Common myeloid progenitor, CD34-positive (primary cell): ENCODE results near the gene CLDN15. TPM values are rescaled to one million over a fixed set of nuclear protein-coding genes. Genes with fewer than 3 reads are reported as not detected.
"Not testable (repeated sequence)": the region's sequence is repeated elsewhere in the genome, so short reads cannot be mapped to it uniquely, and the experiment has no call there.

Source experiments
- CTCF ChIA-PET: fragments of 350-600 bp; sonication (Branson Sonifier 250); formaldehyde crosslinking; loops from one replicate; lab custom pipeline; 2021; ENCODE audit warnings: antibody characterized with exemption; lab: Charles Lee
- POLR2A ChIA-PET: fragments of 350-600 bp; sonication (Branson Sonifier 250); formaldehyde crosslinking; loops from one replicate; lab custom pipeline; 2021; ENCODE audit warnings: antibody characterized with exemption; lab: Charles Lee
- DNase-seq, 3 donors: peaks; one replicate each; pipeline versions ENCODE4 v3.0.0 to v3.0.0-alpha.2; 2013
- H3K27ac ChIP-seq, 2 experiments: 1 replicate in 1 of 2; 2 replicates in 1 of 2; pipeline ENCODE4 v1.7.0; 2013; ENCODE audit warnings: inconsistent platforms in 2 of 2, low read length in 2 of 2, mild to moderate bottlenecking in 2 of 2, low read depth in 1 of 2, moderate library complexity in 1 of 2; ENCODE audit not compliant: severe bottlenecking in 2 of 2, insufficient read depth in 1 of 2, poor library complexity in 1 of 2
- H3K27me3 ChIP-seq, 5 experiments: replicated peaks in 2 of 5; 1 replicate in 3 of 5; 2 replicates in 2 of 5; pipeline versions ENCODE4 v1.6.1 to v1.7.0; 2013; ENCODE audit warnings: low read length in 4 of 5, mild to moderate bottlenecking in 2 of 5, moderate library complexity in 2 of 5, inconsistent platforms in 1 of 5; ENCODE audit not compliant: insufficient read depth in 5 of 5, control insufficient read depth in 4 of 5
- H3K36me3 ChIP-seq, 4 experiments: 1 replicate in 2 of 4; 2 replicates in 2 of 4; pipeline versions ENCODE4 v1.6.1 to v1.7.0; 2013; ENCODE audit warnings: low read length in 3 of 4, control low read depth in 1 of 4, mild to moderate bottlenecking in 1 of 4; ENCODE audit not compliant: control insufficient read depth in 4 of 4, insufficient read depth in 4 of 4
- H3K4me1 ChIP-seq, 4 experiments: 1 replicate in 3 of 4; 2 replicates in 1 of 4; pipeline versions ENCODE4 v1.6.1 to v1.7.1; 2013; ENCODE audit warnings: low read length in 3 of 4, mild to moderate bottlenecking in 3 of 4, control low read depth in 1 of 4, inconsistent platforms in 1 of 4, moderate library complexity in 1 of 4; ENCODE audit not compliant: control insufficient read depth in 4 of 4, insufficient read depth in 4 of 4; ENCODE audit errors: control extremely low read depth in 1 of 4
- H3K4me3 ChIP-seq, 7 experiments: 1 replicate in 4 of 7; 2 replicates in 3 of 7; pipeline versions ENCODE4 v1.5.1 to v1.7.0; 2013; ENCODE audit warnings: mild to moderate bottlenecking in 7 of 7, low read length in 6 of 7, moderate library complexity in 6 of 7, inconsistent platforms in 2 of 7, low read depth in 2 of 7, control low read depth in 1 of 7; ENCODE audit not compliant: insufficient read depth in 4 of 7, control insufficient read depth in 1 of 7; ENCODE audit errors: extremely low read depth in 1 of 7
- H3K9me3 ChIP-seq, 5 experiments: 1 replicate in 4 of 5; 2 replicates in 1 of 5; pipeline versions ENCODE4 v1.6.1 to v1.7.1; 2013; ENCODE audit warnings: low read length in 4 of 5, mild to moderate bottlenecking in 2 of 5, inconsistent platforms in 1 of 5, low read depth in 1 of 5, moderate library complexity in 1 of 5; ENCODE audit not compliant: control insufficient read depth in 4 of 5, insufficient read depth in 2 of 5; ENCODE audit errors: control extremely low read depth in 1 of 5
- WGBS: methylation state at CpG from one replicate; pipeline ENCODE4 v1.1.5; 2013; ENCODE audit not compliant: insufficient coverage; 5-methylcytosine and 5-hydroxymethylcytosine counted together
- polyA plus RNA-seq: library from polyadenylated mRNA; unstranded; fragments of 120-200 nt; gene quantifications from one replicate; pipeline ENCODE4 v1.2.1, GENCODE V29; 2013

The CLDN15 gene, protein sequence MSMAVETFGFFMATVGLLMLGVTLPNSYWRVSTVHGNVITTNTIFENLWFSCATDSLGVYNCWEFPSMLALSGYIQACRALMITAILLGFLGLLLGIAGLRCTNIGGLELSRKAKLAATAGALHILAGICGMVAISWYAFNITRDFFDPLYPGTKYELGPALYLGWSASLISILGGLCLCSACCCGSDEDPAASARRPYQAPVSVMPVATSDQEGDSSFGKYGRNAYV
- 47.0 TPM for polyA plus RNA-seq

DNA sequence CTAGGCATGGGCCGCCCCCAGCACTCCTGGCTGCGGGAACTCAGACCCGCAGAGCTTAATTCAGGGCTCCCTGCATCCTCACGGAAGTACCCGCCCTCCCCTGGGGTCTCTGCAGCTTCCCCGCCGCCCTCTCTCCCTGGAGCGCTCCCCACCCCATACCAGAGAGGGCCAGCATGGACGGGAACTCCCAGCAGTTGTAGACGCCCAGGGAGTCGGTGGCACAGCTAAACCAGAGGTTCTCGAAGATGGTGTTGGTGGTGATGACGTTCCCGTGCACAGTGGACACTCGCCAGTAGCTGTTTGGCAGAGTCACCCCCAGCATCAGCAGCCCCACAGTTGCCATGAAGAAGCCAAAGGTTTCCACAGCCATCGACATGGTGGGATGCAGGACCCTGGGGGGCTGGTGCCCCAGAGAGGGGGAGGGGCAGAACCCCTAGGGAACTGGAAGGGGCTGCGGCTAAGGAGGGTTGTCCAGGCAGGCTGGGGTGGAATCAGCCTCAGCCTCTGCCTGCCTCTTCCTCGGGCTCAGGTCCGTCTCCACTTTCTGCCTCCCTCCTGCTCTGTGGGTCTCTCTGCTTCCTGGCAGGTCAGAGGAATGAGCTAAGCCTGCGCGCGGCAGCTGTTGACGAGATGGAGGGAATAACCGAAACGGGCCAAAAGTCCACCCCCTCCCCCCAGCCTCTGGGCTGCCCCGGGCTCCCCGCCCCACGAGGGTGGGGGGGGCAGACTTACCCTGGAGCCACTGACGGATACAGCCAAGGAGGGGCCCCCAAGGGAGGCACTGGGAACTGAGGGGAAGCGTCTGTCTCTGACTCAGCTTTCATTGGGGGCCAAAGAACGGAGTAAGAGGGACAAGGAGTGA lies at the start of gene CLDN15:
CLDN15 (minus strand) TSS at position 597 of the 862 bp plus-strand sequence; CDS start at position 376, 221 bp downstream.
- peak; percentile 70 to 91 (median 91) for DNase-seq
- 5% methylated on average over 14 of the region's 31 CpGs for WGBS
- POLR2A ChIA-PET: interaction anchor here (1.2 to 1.8 kb wide), 3 partner anchors 11 to 45 kb away, joined by 3 to 6 read pairs (median 3); no protein-coding TSS in a partner anchor
- Histone ChIP-seq H3K27ac (peak within 1 kb of the TSS; percentile 54 to 72), H3K4me1 (peaks cover 2 to 70% (median 70%) of the 10 kb centered on the region in 4 experiments), H3K4me3 (peak within 1 kb of the TSS; percentile 15 to 80 (median 66)), H3K27me3 (no peaks in the 10 kb centered on the region), H3K36me3 (peaks cover 0 to 37% (median 8%) of the 10 kb centered on the region in 4 experiments), H3K9me3 (no peaks in the 10 kb centered on the region)
- CTCF ChIA-PET: interaction anchor here (0.7 to 4.8 kb wide), 11 partner anchors 11 to 93 kb away, joined by 3 to 35 read pairs (median 5); partner anchors contain the start of genes PLOD3 and ZNHIT1

DNA sequence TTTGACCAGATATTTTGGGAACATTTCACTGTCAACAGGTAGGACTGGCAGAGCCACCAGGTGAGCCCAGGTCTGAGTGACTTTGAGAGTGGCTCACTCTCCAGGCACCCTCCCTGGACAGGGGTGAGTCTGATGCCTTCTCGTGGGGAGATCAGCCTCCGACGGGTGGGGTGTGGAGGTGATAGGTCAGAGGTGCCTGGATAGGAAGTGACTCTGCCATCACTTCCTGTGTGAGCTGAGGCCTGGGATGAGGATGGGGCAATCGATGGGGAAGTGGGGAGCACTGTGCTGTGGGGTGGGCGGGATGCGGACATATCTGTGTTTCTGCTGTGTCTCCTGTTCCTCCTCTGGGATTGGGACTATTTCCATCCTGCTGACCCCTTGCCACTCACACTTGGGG lies 49.4 kb upstream of the CLDN15 start:
- no peak overlapping the region for H3K4me3 ChIP-seq
- no peak for DNase-seq
- no peaks in the 10 kb centered on the region for H3K36me3 ChIP-seq
- WGBS: 71% methylated on average over 6 of the region's 6 CpGs
- POLR2A ChIA-PET: no interaction called here
- CTCF ChIA-PET: no interaction called here
- peaks cover 0 to 13% (median 4%) of the 10 kb centered on the region in 5 experiments for H3K27me3 ChIP-seq
- H3K27ac ChIP-seq: no peak overlapping the region
- H3K9me3 ChIP-seq: no peaks in the 10 kb centered on the region
- H3K4me1 ChIP-seq: peaks cover 0 to 16% (median 9%) of the 10 kb centered on the region in 4 experiments

DNA sequence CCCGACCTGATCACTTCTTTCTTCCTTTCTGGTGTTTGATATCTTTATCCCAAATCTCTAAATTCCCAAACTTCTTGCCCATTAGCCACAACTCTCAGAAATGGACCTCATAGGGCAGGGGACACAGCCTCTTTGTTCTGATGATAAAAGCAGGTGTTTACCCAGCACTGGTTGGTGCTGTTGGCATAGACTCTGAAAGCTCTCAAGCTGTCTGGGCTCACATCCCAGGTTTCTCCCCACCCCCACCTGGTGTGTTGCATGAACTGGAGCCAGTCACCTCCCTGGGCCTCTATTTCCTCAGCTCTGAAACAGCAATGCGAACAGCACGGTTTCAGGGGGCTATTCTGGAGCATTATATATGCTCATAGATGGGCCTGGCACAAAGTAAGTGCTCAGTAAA lies 48.3 kb upstream of the CLDN15 start:
- H3K4me1 ChIP-seq: peaks cover 0 to 16% (median 9%) of the 10 kb centered on the region in 4 experiments
- POLR2A ChIA-PET: not testable (repeated sequence)

DNA sequence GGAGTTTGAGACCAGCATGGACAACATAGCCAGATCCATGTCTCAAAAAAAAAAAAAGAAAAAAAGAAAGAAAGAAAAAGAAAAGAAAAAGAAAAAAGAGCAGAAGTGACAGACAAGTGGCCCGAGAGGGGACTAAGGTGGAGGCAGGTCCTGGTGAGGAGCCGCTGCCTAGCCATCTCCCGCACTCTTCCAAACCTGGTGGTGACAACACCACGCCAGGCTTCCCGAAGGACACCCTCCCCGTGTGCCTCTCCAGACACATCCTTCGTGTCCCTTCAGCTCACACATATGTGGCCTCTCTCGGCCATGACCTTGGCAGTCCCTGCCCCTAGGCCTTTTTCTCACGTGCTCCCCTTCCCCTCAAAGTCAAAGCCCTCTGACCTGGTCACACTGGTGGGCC lies 47.6 kb upstream of the CLDN15 start:
- Histone ChIP-seq H3K4me3 (no peak overlapping the region), H3K36me3 (no peaks in the 10 kb centered on the region), H3K27ac (no peak overlapping the region), H3K9me3 (no peaks in the 10 kb centered on the region), H3K4me1 (peaks cover 0 to 16% (median 9%) of the 10 kb centered on the region in 4 experiments), H3K27me3 (no peaks in the 10 kb centered on the region)
- ChIA-PET CTCF (interaction anchor here (1.2 to 4.1 kb wide), 2 partner anchors 49 to 141 kb away, joined by 3 to 35 read pairs; partner anchors contain the start of gene CLDN15), POLR2A (no interaction called here)
- 98% methylated on average over 6 of the region's 9 CpGs for WGBS
- DNase-seq: no peak

More for the DNA sequence above, 48.3 kb upstream of the CLDN15 start:
- H3K4me3 ChIP-seq, H3K36me3 ChIP-seq, H3K27ac ChIP-seq, H3K9me3 ChIP-seq, DNase-seq, H3K27me3 ChIP-seq: not testable (repeated sequence)
- WGBS: 100% methylated on average over 2 of the region's 3 CpGs
- CTCF ChIA-PET: interaction anchor here (0.8 to 1.2 kb wide), 3 partner anchors 51 to 142 kb away, joined by 3 to 6 read pairs (median 6); no protein-coding TSS in a partner anchor

DNA sequence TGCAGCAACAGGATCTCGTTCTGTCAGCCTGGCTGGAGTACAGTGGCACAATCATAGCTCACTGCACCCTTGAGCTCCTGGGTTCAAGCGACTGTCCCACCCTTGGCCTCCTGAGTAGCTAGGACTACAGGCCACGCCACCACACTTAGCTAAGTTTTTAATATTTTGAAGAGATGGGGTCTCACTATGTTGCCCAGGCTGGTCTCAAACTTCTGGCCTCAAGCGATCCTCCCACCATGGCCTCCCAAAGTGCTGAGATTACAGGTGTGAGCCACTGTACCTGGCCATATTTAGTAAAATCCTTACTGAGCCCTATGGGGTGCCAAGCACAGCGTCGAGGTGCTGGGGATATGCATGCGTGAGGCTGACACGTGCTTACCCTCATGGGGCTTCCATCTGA lies 43.3 kb upstream of the CLDN15 start:
- H3K27ac ChIP-seq, H3K9me3 ChIP-seq, H3K27me3 ChIP-seq, DNase-seq, H3K36me3 ChIP-seq, H3K4me1 ChIP-seq, POLR2A ChIA-PET, H3K4me3 ChIP-seq: not testable (repeated sequence)
- CTCF ChIA-PET: interaction anchor here (0.8 to 5.8 kb wide), 6 partner anchors 13 to 138 kb away, joined by 3 to 47 read pairs (median 6); partner anchors contain the start of genes PLOD3 and ZNHIT1
- WGBS: 94% methylated on average over 7 of the region's 8 CpGs

DNA sequence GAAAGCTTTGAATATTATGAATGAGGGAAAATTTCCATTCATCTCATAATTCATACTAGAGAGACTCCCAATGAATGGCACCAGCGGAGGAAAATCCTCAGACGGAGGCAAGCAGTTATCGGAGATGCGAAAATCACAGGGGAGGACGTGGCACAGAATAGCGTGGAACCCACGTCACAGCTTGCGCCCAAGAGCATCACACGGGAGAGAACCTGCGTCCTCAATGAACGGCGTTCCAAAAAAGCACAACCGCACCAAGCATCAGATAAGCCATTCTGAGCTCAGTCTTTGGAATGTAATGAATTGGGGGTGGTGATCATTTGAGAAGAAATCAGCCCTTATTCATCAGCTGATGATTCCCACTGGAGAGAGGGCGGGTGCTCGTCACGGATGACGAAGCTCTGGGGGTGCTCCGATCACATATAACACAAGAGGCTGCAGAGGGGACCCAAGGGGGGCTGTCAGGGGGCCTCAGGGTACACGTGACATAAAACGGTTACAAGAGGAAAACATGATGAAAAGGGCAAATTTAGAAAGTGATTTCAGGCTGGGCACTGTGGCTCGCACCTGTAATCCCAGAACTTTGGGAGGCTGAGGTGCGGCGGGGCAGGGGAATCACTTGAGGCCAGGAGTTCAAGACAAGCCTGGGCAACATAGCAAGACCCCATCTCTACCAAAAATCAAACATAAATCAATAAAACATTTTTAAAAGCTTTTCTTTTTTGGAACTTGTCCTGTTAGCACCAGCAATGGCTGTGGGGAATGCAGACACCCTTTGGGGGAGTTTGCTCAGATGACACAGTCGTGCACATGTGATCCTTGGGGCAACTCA lies 41.1 kb upstream of the CLDN15 start:
- WGBS: 96% methylated on average over 19 of the region's 24 CpGs
- CTCF ChIA-PET: interaction anchor here (0.6 to 1.6 kb wide), 5 partner anchors 13 to 67 kb away, joined by 3 to 6 read pairs (median 3); partner anchors contain the start of genes PLOD3 and ZNHIT1
- peaks cover 0 to 4% (median 1%) of the 10 kb centered on the region in 4 experiments for H3K4me1 ChIP-seq
- peaks cover 0 to 3% (median 0%) of the 10 kb centered on the region in 5 experiments for H3K27me3 ChIP-seq
- POLR2A ChIA-PET: no interaction called here
- DNase-seq: no peak
- no peak overlapping the region for H3K4me3 ChIP-seq
- no peaks in the 10 kb centered on the region for H3K9me3 ChIP-seq
- no peaks in the 10 kb centered on the region for H3K36me3 ChIP-seq
- no peak overlapping the region for H3K27ac ChIP-seq
